Tibial artery (tissue), 4 donors: ENCODE data around the gene SLC6A6.
A peak's percentile ranks its signal among the peaks of the same experiment; 100 is the strongest.
"Not testable (repeated sequence)": the region's sequence is repeated elsewhere in the genome, so short reads cannot be mapped to it uniquely, and the experiment has no call there.

Experiments
- DNase-seq, 2 donors: peaks; one replicate each; pipeline ENCODE4 v3.0.0-alpha.2; 2019
- H3K27ac ChIP-seq, 2 donors: fragments of 200-600 bp; sonication (generic) in 1 of 2; 1 replicate in 1 of 2; 2 replicates in 1 of 2; pipeline ENCODE4 v1.5.1; 2018 to 2019; ENCODE audit warnings: mild to moderate bottlenecking in 1 of 2
- H3K27me3 ChIP-seq, 2 donors: fragments of 200-600 bp; sonication (generic) in 1 of 2; one replicate each; pipeline versions ENCODE4 v1.5.1 to v1.6.0; 2016 to 2019
- H3K36me3 ChIP-seq, 3 donors: fragments of 200-600 bp; sonication (generic) in 2 of 3; one replicate each; pipeline ENCODE4 v1.5.1; 2016 to 2019; ENCODE audit warnings: mild to moderate bottlenecking in 2 of 3
- H3K4me1 ChIP-seq, 4 donors: fragments of 200-600 bp; sonication (generic) in 2 of 4; 1 replicate in 3 of 4; 2 replicates in 1 of 4; pipeline ENCODE4 v1.5.1; 2016 to 2019
- H3K4me3 ChIP-seq, 2 donors: fragments of 200-600 bp; sonication (generic) in 1 of 2; 1 replicate in 1 of 2; 2 replicates in 1 of 2; pipeline ENCODE4 v1.5.1; 2018 to 2019; ENCODE audit warnings: mild to moderate bottlenecking in 2 of 2
- H3K9me3 ChIP-seq, 3 donors: fragments of 200-600 bp; sonication (generic) in 1 of 3; one replicate each; pipeline ENCODE4 v1.5.1; 2016 to 2019
- CTCF ChIP-seq, 2 experiments: fragments of 200-600 bp in 1 of 2; fragments of 450-650 bp in 1 of 2; IDR thresholded peaks; one replicate each; pipeline ENCODE4 v1.5.1; 2017 to 2019; ENCODE audit warnings: antibody characterized with exemption in 2 of 2, mild to moderate bottlenecking in 1 of 2, moderate library complexity in 1 of 2
- intact Hi-C: fragments of 100-400 bp; cut with DNase I; formaldehyde crosslinking; loops from one replicate; pipeline ENCODE4 v1.15.0; 2023; ENCODE audit warnings: low total_unique reads

Gene SLC6A6

DNA sequence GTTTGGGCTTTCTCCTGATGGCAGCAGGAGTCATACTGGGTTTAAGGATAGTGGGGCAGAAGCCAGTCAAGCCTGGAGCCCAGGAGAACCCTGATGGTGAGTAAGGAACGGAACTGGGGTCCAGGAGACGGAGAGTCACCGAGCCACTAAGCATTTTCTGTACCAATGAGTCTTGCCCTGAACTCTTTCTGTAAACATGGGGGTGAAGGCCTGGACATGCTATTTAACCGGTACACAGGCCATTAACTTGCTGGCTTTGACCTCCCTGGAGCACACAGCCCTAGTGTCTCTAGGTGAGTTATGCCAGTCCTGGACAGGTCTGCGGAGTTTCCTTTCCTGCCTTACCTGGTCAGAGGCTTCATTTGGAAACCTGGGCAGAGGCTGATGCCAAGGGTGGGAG is 3.9 kb downstream of the SLC6A6 start:
- intact Hi-C loops: no loop called here
- Histone ChIP-seq H3K9me3 (no peaks in the 10 kb centered on the region), H3K4me1 (peaks cover 0 to 51% (median 47%) of the 10 kb centered on the region in 4 donors), H3K4me3 (no peak overlapping the region), H3K27me3 (no peaks in the 10 kb centered on the region), H3K27ac (no peak overlapping the region), H3K36me3 (peaks cover 0 to 5% (median 0%) of the 10 kb centered on the region in 3 donors)
- DNase-seq: no peak
- no peak for TF ChIP-seq CTCF (IDR thresholded peaks at IDR 0.05)

GRCh38 chr3:14406766-14407165 is 4.4 kb downstream of the SLC6A6 start:
- Histone ChIP-seq H3K36me3 (peaks cover 0 to 5% (median 0%) of the 10 kb centered on the region in 3 donors), H3K9me3 (no peaks in the 10 kb centered on the region), H3K4me3 (no peak overlapping the region), H3K4me1 (peaks cover 0 to 48% (median 44%) of the 10 kb centered on the region in 4 donors), H3K27ac (no peak overlapping the region), H3K27me3 (no peaks in the 10 kb centered on the region)
- no peak for DNase-seq
- no peak for TF ChIP-seq CTCF (IDR thresholded peaks at IDR 0.05)
- intact Hi-C loops: no loop called here

GRCh38 chr3:14407203-14407602 is 4.8 kb downstream of the SLC6A6 start:
- H3K27ac ChIP-seq: no peak overlapping the region
- no peak for TF ChIP-seq CTCF (IDR thresholded peaks at IDR 0.05)
- no peaks in the 10 kb centered on the region for H3K27me3 ChIP-seq
- peaks cover 0 to 44% (median 40%) of the 10 kb centered on the region in 4 donors for H3K4me1 ChIP-seq
- H3K4me3 ChIP-seq: no peak overlapping the region
- H3K9me3 ChIP-seq: no peaks in the 10 kb centered on the region
- peaks cover 0 to 5% (median 0%) of the 10 kb centered on the region in 3 donors for H3K36me3 ChIP-seq
- DNase-seq: no peak
- intact Hi-C loops: no loop called here

DNA sequence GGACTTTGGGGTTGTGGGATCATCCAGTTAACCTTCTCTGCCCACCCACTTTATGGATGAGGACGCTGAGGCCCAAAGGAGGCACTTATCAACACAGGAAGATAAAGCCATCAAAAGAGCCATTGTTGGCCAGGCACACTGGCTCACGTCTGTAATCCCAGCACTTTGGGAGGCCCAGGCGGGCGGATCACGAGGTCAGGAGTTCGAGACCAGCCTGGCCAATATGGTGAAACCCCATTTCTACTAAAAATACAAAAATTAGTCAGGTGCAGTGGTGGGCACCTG is 7.3 kb downstream of the SLC6A6 start:
- H3K27ac ChIP-seq, H3K4me3 ChIP-seq, H3K36me3 ChIP-seq, DNase-seq, H3K27me3 ChIP-seq, intact Hi-C loops, H3K9me3 ChIP-seq: not testable (repeated sequence)
- peaks cover 0 to 41% (median 32%) of the 10 kb centered on the region in 4 donors for H3K4me1 ChIP-seq

- intact Hi-C loops: no loop called here
- H3K27me3 ChIP-seq: no peaks in the 10 kb centered on the region
- no peak for DNase-seq
- H3K27ac ChIP-seq: no peak overlapping the region
- TF ChIP-seq CTCF (IDR thresholded peaks at IDR 0.05): no peak
- peaks cover 0 to 37% (median 28%) of the 10 kb centered on the region in 4 donors for H3K4me1 ChIP-seq
- H3K9me3 ChIP-seq: no peaks in the 10 kb centered on the region
- no peak overlapping the region for H3K4me3 ChIP-seq
- peaks cover 0 to 5% (median 0%) of the 10 kb centered on the region in 3 donors for H3K36me3 ChIP-seq
Observed at GRCh38 chr3:14410106-14410502, 7.7 kb downstream of the SLC6A6 start.

GRCh38 chr3:14410503-14411165 is 8.2 kb downstream of the SLC6A6 start:
- no peak for TF ChIP-seq CTCF (IDR thresholded peaks at IDR 0.05)
- H3K4me1 ChIP-seq: peaks cover 0 to 32% (median 23%) of the 10 kb centered on the region in 4 donors
- intact Hi-C loops: no loop called here
- H3K27me3 ChIP-seq: no peaks in the 10 kb centered on the region
- H3K36me3 ChIP-seq: peaks cover 0 to 5% (median 0%) of the 10 kb centered on the region in 3 donors
- H3K9me3 ChIP-seq: no peaks in the 10 kb centered on the region
- H3K4me3 ChIP-seq: no peak overlapping the region
- peak in 1 of 2 donors; percentile 41 for DNase-seq
- no peak overlapping the region for H3K27ac ChIP-seq
